ENCODE data around the gene TRPM7. TPM values are rescaled to one million over a fixed set of nuclear protein-coding genes. Genes with fewer than 3 reads are reported as not detected.

The TRPM7 gene
- total and polyA plus RNA-seq, 2 of the 13 experiments (the other 11 are each of a cell fraction or from before 2014, with no cell fraction given), result 11.0 to 36.0 TPM

DNA sequence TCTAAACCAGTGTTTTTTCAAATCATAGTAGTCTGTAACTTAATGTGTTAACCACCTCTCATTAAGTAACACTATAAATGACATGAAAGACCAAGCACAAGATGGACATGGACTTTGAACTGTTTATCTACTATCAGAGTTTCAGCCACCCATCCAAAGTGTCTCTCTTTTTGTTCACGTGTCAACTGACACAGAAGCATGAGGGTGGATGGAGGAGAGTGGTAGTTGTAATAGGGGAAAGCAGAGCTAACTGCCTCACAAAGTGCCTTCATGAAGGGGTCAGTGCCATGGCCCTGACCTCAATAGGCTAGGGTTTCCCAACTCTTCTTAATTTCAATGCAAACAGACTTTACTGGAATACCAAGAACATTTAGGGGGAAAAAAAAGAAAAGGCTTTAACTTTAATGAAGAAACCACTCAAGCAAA is 32.1 kb upstream of the TRPM7 start (continued):
- TF ChIP-seq, protein P1, sequence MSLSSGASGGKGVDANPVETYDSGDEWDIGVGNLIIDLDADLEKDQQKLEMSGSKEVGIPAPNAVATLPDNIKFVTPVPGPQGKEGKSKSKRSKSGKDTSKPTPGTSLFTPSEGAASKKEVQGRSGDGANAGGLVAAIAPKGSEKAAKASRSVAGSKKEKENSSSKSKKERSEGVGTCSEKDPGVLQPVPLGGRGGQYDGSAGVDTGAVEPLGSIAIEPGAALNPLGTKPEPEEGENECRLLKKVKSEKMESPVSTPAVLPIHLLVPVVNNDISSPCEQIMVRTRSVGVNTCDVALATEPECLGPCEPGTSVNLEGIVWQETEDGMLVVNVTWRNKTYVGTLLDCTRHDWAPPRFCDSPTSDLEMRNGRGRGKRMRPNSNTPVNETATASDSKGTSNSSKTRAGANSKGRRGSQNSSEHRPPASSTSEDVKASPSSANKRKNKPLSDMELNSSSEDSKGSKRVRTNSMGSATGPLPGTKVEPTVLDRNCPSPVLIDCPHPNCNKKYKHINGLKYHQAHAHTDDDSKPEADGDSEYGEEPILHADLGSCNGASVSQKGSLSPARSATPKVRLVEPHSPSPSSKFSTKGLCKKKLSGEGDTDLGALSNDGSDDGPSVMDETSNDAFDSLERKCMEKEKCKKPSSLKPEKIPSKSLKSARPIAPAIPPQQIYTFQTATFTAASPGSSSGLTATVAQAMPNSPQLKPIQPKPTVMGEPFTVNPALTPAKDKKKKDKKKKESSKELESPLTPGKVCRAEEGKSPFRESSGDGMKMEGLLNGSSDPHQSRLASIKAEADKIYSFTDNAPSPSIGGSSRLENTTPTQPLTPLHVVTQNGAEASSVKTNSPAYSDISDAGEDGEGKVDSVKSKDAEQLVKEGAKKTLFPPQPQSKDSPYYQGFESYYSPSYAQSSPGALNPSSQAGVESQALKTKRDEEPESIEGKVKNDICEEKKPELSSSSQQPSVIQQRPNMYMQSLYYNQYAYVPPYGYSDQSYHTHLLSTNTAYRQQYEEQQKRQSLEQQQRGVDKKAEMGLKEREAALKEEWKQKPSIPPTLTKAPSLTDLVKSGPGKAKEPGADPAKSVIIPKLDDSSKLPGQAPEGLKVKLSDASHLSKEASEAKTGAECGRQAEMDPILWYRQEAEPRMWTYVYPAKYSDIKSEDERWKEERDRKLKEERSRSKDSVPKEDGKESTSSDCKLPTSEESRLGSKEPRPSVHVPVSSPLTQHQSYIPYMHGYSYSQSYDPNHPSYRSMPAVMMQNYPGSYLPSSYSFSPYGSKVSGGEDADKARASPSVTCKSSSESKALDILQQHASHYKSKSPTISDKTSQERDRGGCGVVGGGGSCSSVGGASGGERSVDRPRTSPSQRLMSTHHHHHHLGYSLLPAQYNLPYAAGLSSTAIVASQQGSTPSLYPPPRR (CRISPR knock-in tag; IDR thresholded peaks at IDR 0.05; ENCODE audit: borderline replicate concordance), result peak; percentile 70; the same call in 1 of the 2 replicates
- TF ChIP-seq, protein P2, sequence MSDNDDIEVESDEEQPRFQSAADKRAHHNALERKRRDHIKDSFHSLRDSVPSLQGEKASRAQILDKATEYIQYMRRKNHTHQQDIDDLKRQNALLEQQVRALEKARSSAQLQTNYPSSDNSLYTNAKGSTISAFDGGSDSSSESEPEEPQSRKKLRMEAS (IDR thresholded peaks at IDR 0.05), result peak; percentile 83
- TF ChIP-seq FOXO1 (CRISPR knock-in tag; IDR thresholded peaks at IDR 0.05), result peak; percentile 86
- TF ChIP-seq, protein P3, sequence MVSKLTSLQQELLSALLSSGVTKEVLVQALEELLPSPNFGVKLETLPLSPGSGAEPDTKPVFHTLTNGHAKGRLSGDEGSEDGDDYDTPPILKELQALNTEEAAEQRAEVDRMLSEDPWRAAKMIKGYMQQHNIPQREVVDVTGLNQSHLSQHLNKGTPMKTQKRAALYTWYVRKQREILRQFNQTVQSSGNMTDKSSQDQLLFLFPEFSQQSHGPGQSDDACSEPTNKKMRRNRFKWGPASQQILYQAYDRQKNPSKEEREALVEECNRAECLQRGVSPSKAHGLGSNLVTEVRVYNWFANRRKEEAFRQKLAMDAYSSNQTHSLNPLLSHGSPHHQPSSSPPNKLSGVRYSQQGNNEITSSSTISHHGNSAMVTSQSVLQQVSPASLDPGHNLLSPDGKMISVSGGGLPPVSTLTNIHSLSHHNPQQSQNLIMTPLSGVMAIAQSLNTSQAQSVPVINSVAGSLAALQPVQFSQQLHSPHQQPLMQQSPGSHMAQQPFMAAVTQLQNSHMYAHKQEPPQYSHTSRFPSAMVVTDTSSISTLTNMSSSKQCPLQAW (CRISPR knock-in tag; IDR thresholded peaks at IDR 0.05), result peak; percentile 46; the same call in 1 of the 2 replicates
- no peak for TF ChIP-seq ZNF7 (CRISPR knock-in tag; IDR thresholded peaks at IDR 0.05)
- TF ChIP-seq ZMAT3 (CRISPR knock-in tag; conservative IDR thresholded peaks at IDR 0.05), result peak; percentile 64; the same call in 1 of the 2 replicates
- peak; percentile 77 for TF ChIP-seq HOXA5 (CRISPR knock-in tag; IDR thresholded peaks at IDR 0.05)
- no peak for TF ChIP-seq ZNF451 (CRISPR knock-in tag; IDR thresholded peaks at IDR 0.05)
- TF ChIP-seq GATA4 (IDR thresholded peaks at IDR 0.05; ENCODE audit: borderline replicate concordance, low read depth), result peak; percentile 77; the same call in 1 of the 2 replicates
- no peak for TF ChIP-seq ATRX (CRISPR knock-in tag; IDR thresholded peaks at IDR 0.05; ENCODE audit: borderline replicate concordance)
- TF ChIP-seq LCORL (IDR thresholded peaks at IDR 0.05), result no peak
- peak; percentile 46; the same call in 1 of the 2 replicates for TF ChIP-seq LCORL (CRISPR knock-in tag; IDR thresholded peaks at IDR 0.05)
- TF ChIP-seq ARNT (IDR thresholded peaks at IDR 0.05), result no peak
- TF ChIP-seq TEAD3 (CRISPR knock-in tag; optimal IDR thresholded peaks at IDR 0.05; ENCODE audit: borderline replicate concordance), result peak; percentile 65
- TF ChIP-seq, protein P4, sequence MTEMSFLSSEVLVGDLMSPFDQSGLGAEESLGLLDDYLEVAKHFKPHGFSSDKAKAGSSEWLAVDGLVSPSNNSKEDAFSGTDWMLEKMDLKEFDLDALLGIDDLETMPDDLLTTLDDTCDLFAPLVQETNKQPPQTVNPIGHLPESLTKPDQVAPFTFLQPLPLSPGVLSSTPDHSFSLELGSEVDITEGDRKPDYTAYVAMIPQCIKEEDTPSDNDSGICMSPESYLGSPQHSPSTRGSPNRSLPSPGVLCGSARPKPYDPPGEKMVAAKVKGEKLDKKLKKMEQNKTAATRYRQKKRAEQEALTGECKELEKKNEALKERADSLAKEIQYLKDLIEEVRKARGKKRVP (CRISPR knock-in tag; IDR thresholded peaks at IDR 0.05), result peak in 1 of 2 experiments; percentile 31; a peak in 1 of 4 replicates
- TF ChIP-seq THAP11 (CRISPR knock-in tag; IDR thresholded peaks at IDR 0.05), result peak; percentile 76
- TF ChIP-seq ZNF709 (CRISPR knock-in tag; IDR thresholded peaks at IDR 0.05), result no peak
- TF ChIP-seq, protein P5, sequence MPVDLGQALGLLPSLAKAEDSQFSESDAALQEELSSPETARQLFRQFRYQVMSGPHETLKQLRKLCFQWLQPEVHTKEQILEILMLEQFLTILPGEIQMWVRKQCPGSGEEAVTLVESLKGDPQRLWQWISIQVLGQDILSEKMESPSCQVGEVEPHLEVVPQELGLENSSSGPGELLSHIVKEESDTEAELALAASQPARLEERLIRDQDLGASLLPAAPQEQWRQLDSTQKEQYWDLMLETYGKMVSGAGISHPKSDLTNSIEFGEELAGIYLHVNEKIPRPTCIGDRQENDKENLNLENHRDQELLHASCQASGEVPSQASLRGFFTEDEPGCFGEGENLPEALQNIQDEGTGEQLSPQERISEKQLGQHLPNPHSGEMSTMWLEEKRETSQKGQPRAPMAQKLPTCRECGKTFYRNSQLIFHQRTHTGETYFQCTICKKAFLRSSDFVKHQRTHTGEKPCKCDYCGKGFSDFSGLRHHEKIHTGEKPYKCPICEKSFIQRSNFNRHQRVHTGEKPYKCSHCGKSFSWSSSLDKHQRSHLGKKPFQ (CRISPR knock-in tag; IDR thresholded peaks at IDR 0.05; ENCODE audit: insufficient replicate concordance), result peak; percentile 68
- TF ChIP-seq ADNP (CRISPR knock-in tag; IDR thresholded peaks at IDR 0.05), result no peak
- no peak for TF ChIP-seq ZNF841 (CRISPR knock-in tag; IDR thresholded peaks at IDR 0.05; ENCODE audit: borderline replicate concordance)
- TF ChIP-seq, protein P6, sequence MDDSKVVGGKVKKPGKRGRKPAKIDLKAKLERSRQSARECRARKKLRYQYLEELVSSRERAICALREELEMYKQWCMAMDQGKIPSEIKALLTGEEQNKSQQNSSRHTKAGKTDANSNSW (CRISPR knock-in tag; IDR thresholded peaks at IDR 0.05; ENCODE audit: borderline replicate concordance), result no peak
